BE2C (cell line): Measurements from ENCODE around the gene NCOA1.

Source experiments
- DNase-seq: peaks from one replicate; pipeline ENCODE4 v3.0.0-alpha.2; 2020
- H3K27me3 ChIP-seq: fragments of 250-450 bp; sonication (Bioruptor Pico); 2 replicates; pipeline ENCODE4 v1.5.1; 2020; ENCODE audit warnings: mild to moderate bottlenecking
- H3K36me3 ChIP-seq: fragments of 250-450 bp; sonication (Bioruptor Pico); 2 replicates; pipeline ENCODE4 v1.5.1; 2020; ENCODE audit warnings: mild to moderate bottlenecking
- H3K4me1 ChIP-seq: fragments of 250-450 bp; sonication (Bioruptor Pico); 2 replicates; pipeline ENCODE4 v1.5.1; 2020
- H3K4me3 ChIP-seq: 2 replicates; pipeline ENCODE4 v1.5.1; 2011; ENCODE audit warnings: low read depth, low read length
- H3K9me3 ChIP-seq: fragments of 250-450 bp; sonication (Bioruptor Pico); 2 replicates; pipeline ENCODE4 v1.5.1; 2020
- TF ChIP-seq, protein P1 (sequence below): IDR thresholded peaks from 2 replicates; pipeline ENCODE4 v1.5.1; 2012; ENCODE audit warnings: mild to moderate bottlenecking, low read depth, low read length

NCOA1 gene

GRCh38 chr2:24453379-24454073, 37.5 kb upstream of the NCOA1 start:
- Histone ChIP-seq H3K9me3 (peaks cover 3% of the 10 kb centered on the region; the same call in 1 of the 2 replicates), H3K36me3 (no peaks in the 10 kb centered on the region), H3K4me3 (no peak overlapping the region), H3K4me1 (no peaks in the 10 kb centered on the region; the same call in 1 of the 2 replicates), H3K27me3 (no peaks in the 10 kb centered on the region)
- TF ChIP-seq, protein P1, sequence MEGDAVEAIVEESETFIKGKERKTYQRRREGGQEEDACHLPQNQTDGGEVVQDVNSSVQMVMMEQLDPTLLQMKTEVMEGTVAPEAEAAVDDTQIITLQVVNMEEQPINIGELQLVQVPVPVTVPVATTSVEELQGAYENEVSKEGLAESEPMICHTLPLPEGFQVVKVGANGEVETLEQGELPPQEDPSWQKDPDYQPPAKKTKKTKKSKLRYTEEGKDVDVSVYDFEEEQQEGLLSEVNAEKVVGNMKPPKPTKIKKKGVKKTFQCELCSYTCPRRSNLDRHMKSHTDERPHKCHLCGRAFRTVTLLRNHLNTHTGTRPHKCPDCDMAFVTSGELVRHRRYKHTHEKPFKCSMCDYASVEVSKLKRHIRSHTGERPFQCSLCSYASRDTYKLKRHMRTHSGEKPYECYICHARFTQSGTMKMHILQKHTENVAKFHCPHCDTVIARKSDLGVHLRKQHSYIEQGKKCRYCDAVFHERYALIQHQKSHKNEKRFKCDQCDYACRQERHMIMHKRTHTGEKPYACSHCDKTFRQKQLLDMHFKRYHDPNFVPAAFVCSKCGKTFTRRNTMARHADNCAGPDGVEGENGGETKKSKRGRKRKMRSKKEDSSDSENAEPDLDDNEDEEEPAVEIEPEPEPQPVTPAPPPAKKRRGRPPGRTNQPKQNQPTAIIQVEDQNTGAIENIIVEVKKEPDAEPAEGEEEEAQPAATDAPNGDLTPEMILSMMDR: no peak
- no peak for DNase-seq

DNA sequence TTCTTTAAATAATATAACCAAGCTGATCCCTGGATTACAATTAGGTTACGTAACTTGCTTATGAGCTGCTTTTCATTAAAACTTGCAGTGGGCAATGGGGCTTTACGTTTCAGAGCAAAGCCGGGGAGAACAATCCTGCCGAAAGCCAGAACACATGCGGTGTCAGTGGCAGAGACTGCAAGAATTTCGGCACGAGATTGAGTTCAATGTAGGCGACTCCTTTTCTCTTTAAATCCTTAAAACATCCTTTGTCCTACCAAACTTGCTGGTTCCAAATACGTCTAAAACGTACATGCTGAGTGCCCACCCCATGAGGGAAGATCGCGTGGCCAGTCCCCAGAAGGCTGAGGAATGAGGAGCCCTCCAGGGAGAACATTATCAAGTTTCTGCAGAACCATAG, 36.8 kb upstream of the NCOA1 start:
- peaks cover 3% of the 10 kb centered on the region; the same call in 1 of the 2 replicates for H3K9me3 ChIP-seq
- no peaks in the 10 kb centered on the region; the same call in 1 of the 2 replicates for H3K4me1 ChIP-seq
- DNase-seq: no peak
- no peaks in the 10 kb centered on the region for H3K36me3 ChIP-seq
- H3K27me3 ChIP-seq: no peaks in the 10 kb centered on the region
- TF ChIP-seq, protein P1: no peak
- no peak overlapping the region for H3K4me3 ChIP-seq

DNA sequence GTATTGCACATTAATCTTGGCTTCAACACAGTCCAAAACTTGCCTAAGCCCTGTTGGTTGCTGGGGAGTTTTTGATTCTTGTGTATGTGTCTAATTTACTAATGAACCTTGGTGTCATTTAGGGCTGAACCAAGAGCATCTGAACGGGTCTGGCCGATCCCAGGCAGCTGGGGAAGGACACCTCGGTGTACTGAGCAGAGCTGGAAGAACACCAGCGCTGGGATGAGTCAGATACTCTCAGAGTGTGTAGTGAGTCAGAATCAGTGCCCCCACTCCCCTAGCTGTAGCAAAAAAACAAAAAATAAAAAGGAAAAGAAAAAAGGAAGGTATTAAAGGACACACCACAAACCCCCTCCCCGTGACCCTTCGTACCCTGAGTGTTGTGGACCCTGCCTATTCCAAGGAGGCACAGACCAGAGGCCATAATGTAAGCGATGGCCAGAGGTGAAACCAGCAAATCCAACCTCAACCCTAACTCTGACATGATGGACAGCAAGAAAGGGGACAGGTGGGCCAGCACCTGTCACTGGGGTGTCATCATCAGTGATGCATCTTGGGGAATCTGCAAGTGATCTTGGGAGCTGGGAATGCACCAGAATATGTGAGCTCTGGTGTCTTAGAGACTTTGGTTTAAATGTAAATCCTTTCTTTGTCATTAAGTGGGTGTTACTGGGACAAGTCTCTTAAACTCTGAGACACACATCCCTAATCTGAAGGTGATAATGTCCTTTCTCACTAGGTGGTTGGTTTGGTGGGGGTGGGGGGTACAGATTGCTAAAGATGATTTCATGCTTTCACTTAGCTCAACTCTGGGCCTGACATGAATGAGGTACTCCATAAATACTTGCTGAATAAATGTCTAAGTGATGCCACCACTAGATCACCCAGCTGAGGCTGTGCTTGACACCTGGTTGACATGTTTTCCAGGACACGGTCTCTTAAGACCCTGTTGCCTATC, 34.2 kb upstream of the NCOA1 start:
- Histone ChIP-seq H3K36me3 (no peaks in the 10 kb centered on the region), H3K4me3 (no peak overlapping the region), H3K4me1 (no peaks in the 10 kb centered on the region), H3K9me3 (no peaks in the 10 kb centered on the region), H3K27me3 (no peaks in the 10 kb centered on the region)
- DNase-seq: no peak
- TF ChIP-seq, protein P1: no peak

DNA sequence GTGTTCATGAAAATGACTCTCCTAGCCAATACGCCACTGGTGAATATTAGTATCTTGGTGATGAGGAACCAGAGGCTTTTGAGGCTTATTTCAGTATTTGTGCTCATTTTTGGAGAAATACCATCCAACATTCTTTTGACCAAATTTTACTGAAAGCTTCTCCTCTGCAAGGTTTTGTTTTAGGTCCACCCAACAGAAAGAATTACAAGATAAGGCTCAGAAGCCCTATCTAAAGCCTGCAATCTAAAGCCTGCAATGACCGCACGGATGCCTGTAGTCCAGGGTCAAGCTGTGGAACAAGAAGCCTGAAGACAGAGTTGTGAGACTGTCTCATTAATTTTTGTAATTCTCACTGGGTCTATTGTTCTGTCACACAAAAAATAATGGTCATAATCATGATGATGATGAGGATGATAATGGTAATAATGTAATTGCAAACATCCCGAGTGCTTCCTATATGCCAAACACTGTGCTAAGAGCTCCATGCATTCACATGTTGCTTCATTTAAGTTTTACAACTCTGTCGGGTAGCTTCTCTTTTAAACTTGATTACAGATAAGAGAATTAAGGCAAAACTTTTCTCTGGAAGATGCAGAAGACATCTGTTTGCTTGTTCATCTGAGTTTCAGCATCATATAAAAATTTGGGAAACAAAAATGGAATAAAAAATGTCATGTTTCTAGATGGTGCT, 33.2 kb upstream of the NCOA1 start:
- TF ChIP-seq, protein P1: no peak
- H3K4me1 ChIP-seq: no peaks in the 10 kb centered on the region
- no peak for DNase-seq

DNA sequence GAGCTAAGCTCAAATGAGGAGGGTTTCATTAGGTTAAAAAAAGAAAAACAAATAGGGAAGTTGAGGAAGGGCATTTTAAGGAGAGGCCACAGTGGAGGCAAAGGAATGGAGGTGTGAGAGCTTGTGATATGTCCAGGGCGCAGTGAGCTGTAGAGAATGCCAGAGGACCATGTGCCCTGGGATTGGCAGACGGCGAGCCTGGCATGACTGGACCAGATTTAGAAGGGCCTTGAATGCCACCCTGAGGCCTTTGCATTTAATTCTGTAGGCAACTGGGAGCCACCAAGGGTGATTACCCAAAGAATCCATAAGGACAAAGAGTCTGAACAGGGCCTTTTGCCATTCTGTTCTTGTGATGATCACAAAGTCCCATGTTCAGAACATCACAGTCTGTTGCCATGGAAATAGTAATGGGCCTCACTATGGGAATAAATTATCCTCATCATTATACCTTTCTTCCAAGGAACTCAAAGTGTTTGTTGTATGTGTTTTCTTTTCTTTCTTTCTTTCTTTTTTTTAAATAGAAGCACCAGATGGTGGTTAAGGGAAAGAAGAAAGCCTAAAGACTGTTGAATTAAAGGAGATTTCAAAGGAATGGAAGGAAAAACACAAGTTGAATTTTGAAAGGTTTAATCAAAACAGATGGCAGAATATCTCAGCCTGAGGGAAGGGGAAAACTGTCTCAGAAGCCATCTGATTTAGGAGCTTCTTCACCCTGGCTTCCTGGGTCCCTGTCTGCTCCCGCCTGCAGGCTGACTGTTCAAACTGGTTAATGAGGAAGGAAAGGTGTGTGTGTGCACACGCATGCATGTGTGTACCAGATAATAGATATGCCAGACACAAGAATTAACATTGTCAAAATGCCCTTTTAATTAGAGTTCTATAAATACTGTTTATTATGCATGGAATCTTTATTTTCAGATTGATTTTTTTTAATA, 31.6 kb upstream of the NCOA1 start:
- H3K27me3 ChIP-seq: no peaks in the 10 kb centered on the region
- no peak overlapping the region for H3K4me3 ChIP-seq
- no peak for DNase-seq
- no peaks in the 10 kb centered on the region for H3K36me3 ChIP-seq
- H3K4me1 ChIP-seq: no peaks in the 10 kb centered on the region
- TF ChIP-seq, protein P1: no peak
- no peaks in the 10 kb centered on the region for H3K9me3 ChIP-seq

More for the DNA sequence above, 33.2 kb upstream of the NCOA1 start:
- Histone ChIP-seq H3K27me3 (no peaks in the 10 kb centered on the region), H3K4me3 (no peak overlapping the region), H3K9me3 (no peaks in the 10 kb centered on the region), H3K36me3 (no peaks in the 10 kb centered on the region)
